ENCODE measurements around the gene SGO2. TPM values are rescaled to one million over a fixed set of nuclear protein-coding genes. Genes with fewer than 3 reads are reported as not detected.

Gene SGO2
- total and polyA plus RNA-seq, 2 donors (not counting 1 experiment from before 2014, with no cell fraction given): 0.89 to 5.3 TPM

GRCh38 chr2:200506679-200507078, 19.3 kb upstream of the SGO2 start:
- no peaks in the 10 kb centered on the region for H3K9me3 Mint-ChIP-seq (ENCODE audit: insufficient read depth)
- no peak overlapping the region for H3K27ac Mint-ChIP-seq
- no peak overlapping the region for H3K4me3 ChIP-seq (ENCODE audit: control extremely low read depth in 1 of 5, extremely low read depth in 1 of 5, insufficient read depth in 1 of 5, low read depth in 2 of 5, low read length in 4 of 5)
- TF ChIP-seq EZH2 (IDR thresholded peaks at IDR 0.05; ENCODE audit: borderline replicate concordance, insufficient read depth, low read depth, low read length, poor library complexity, severe bottlenecking) (no peak), CTCF (IDR thresholded peaks at IDR 0.05) (no peak)
- H3K4me1 Mint-ChIP-seq: peaks cover 30% of the 10 kb centered on the region
- DNase-seq (no peak), ATAC-seq (ENCODE audit: low read depth) (no peak)
- peaks cover 6% of the 10 kb centered on the region for H4K20me1 ChIP-seq (ENCODE audit: control insufficient read depth, insufficient read depth, low read length, poor library complexity, severe bottlenecking)
- no peaks in the 10 kb centered on the region for H3K27me3 Mint-ChIP-seq
- H3K79me2 ChIP-seq (ENCODE audit: control insufficient read depth, insufficient read depth, low read length): peaks cover 21% of the 10 kb centered on the region
- intact Hi-C loops (cut with micrococcal nuclease): no loop called here
- no peak overlapping the region for H3K4me3 Mint-ChIP-seq
- ChIA-PET POLR2A (no interaction called here), CTCF (no interaction called here)
- H3K36me3 ChIP-seq (replicated peaks in 1 of 2; ENCODE audit: control extremely low read depth in 1 of 2, control insufficient read depth in 1 of 2, extremely low read depth in 1 of 2, insufficient read depth in 2 of 2, low read length in 1 of 2): peaks cover 3 to 19% of the 10 kb centered on the region in 2 experiments
- H3K9me3 ChIP-seq (ENCODE audit: control extremely low read depth in 1 of 3, control insufficient read depth in 2 of 3, insufficient read depth in 1 of 3, low read length in 2 of 3): no peaks in the 10 kb centered on the region
- no peak overlapping the region for H3K27ac ChIP-seq (ENCODE audit: low read length in 2 of 2)
- no peak overlapping the region for H3K9ac ChIP-seq (ENCODE audit: low read length)
- H3K4me2 ChIP-seq (replicated peaks; ENCODE audit: low read depth, low read length, poor library complexity, severe bottlenecking): no peak overlapping the region
- peaks cover 0 to 1% (median 0%) of the 10 kb centered on the region in 4 experiments for H3K27me3 ChIP-seq (replicated peaks in 1 of 4; ENCODE audit: control extremely low read depth in 1 of 4, control insufficient read depth in 3 of 4, insufficient read depth in 4 of 4, low read length in 3 of 4)
- peaks cover 15 to 21% of the 10 kb centered on the region in 2 donors for H3K4me1 ChIP-seq (ENCODE audit: control insufficient read depth in 2 of 2, insufficient read depth in 2 of 2, low read length in 2 of 2)
- H2AFZ ChIP-seq (ENCODE audit: insufficient read depth, low read depth, low read length, poor library complexity, severe bottlenecking): no peak overlapping the region
- 100% methylated on average over 4 of the region's 9 CpGs for WGBS (ENCODE audit: insufficient coverage)

- Histone ChIP-seq H3K4me1 (ENCODE audit: control insufficient read depth in 2 of 2, insufficient read depth in 2 of 2, low read length in 2 of 2) (peaks cover 15 to 21% of the 10 kb centered on the region in 2 donors), H3K27me3 (replicated peaks in 1 of 4; ENCODE audit: control extremely low read depth in 1 of 4, control insufficient read depth in 3 of 4, insufficient read depth in 4 of 4, low read length in 3 of 4) (peaks cover 0 to 6% (median 0%) of the 10 kb centered on the region in 4 experiments), H2AFZ (ENCODE audit: insufficient read depth, low read depth, low read length, poor library complexity, severe bottlenecking) (no peak overlapping the region), H3K79me2 (ENCODE audit: control insufficient read depth, insufficient read depth, low read length) (peaks cover 21% of the 10 kb centered on the region), H3K4me3 (ENCODE audit: control extremely low read depth in 1 of 5, extremely low read depth in 1 of 5, insufficient read depth in 1 of 5, low read depth in 2 of 5, low read length in 4 of 5) (no peak overlapping the region), H3K9ac (ENCODE audit: low read length) (no peak overlapping the region), H4K20me1 (ENCODE audit: control insufficient read depth, insufficient read depth, low read length, poor library complexity, severe bottlenecking) (peaks cover 6% of the 10 kb centered on the region), H3K9me3 (ENCODE audit: control extremely low read depth in 1 of 3, control insufficient read depth in 2 of 3, insufficient read depth in 1 of 3, low read length in 2 of 3) (no peaks in the 10 kb centered on the region), H3K4me2 (replicated peaks; ENCODE audit: low read depth, low read length, poor library complexity, severe bottlenecking) (no peak overlapping the region), H3K36me3 (replicated peaks in 1 of 2; ENCODE audit: control extremely low read depth in 1 of 2, control insufficient read depth in 1 of 2, extremely low read depth in 1 of 2, insufficient read depth in 2 of 2, low read length in 1 of 2) (peaks cover 3 to 19% of the 10 kb centered on the region in 2 experiments), H3K27ac (ENCODE audit: low read length in 2 of 2) (no peak overlapping the region)
- no peak overlapping the region for H3K4me3 Mint-ChIP-seq
- no CpG with 5 or more reads among the region's 2 CpGs for WGBS (ENCODE audit: insufficient coverage)
- CTCF ChIA-PET: no interaction called here
- ATAC-seq (ENCODE audit: low read depth) (no peak), DNase-seq (no peak)
- intact Hi-C loops (cut with micrococcal nuclease): no loop called here
- no peak overlapping the region for H3K27ac Mint-ChIP-seq
- no peaks in the 10 kb centered on the region for H3K27me3 Mint-ChIP-seq
- TF ChIP-seq EZH2 (IDR thresholded peaks at IDR 0.05; ENCODE audit: borderline replicate concordance, insufficient read depth, low read depth, low read length, poor library complexity, severe bottlenecking) (no peak), CTCF (IDR thresholded peaks at IDR 0.05) (no peak)
- H3K4me1 Mint-ChIP-seq: peaks cover 30% of the 10 kb centered on the region
- POLR2A ChIA-PET: no interaction called here
- H3K9me3 Mint-ChIP-seq (ENCODE audit: insufficient read depth): no peaks in the 10 kb centered on the region
Observed at GRCh38 chr2:200507179-200507578, 18.8 kb upstream of the SGO2 start.
